ENCODE measurements around the gene ADH1B. TPM values are rescaled to one million over a fixed set of nuclear protein-coding genes. Genes with fewer than 3 reads are reported as not detected.
A peak's percentile ranks its signal among the peaks of the same experiment; 100 is the strongest.
"Not testable (repeated sequence)": the region's sequence is repeated elsewhere in the genome, so short reads cannot be mapped to it uniquely, and the experiment has no call there.

The ADH1B gene
- 100 to 1,000 TPM; 201 to 523 TPM for total RNA-seq
- long read RNA-seq, full-length matches to known transcripts: 46 of 56 reads
- long read RNA-seq, partial matches to known transcripts: 8 of 56 reads
- long read RNA-seq, other reads (novel, unspliced or antisense): 2 of 56 reads

DNA sequence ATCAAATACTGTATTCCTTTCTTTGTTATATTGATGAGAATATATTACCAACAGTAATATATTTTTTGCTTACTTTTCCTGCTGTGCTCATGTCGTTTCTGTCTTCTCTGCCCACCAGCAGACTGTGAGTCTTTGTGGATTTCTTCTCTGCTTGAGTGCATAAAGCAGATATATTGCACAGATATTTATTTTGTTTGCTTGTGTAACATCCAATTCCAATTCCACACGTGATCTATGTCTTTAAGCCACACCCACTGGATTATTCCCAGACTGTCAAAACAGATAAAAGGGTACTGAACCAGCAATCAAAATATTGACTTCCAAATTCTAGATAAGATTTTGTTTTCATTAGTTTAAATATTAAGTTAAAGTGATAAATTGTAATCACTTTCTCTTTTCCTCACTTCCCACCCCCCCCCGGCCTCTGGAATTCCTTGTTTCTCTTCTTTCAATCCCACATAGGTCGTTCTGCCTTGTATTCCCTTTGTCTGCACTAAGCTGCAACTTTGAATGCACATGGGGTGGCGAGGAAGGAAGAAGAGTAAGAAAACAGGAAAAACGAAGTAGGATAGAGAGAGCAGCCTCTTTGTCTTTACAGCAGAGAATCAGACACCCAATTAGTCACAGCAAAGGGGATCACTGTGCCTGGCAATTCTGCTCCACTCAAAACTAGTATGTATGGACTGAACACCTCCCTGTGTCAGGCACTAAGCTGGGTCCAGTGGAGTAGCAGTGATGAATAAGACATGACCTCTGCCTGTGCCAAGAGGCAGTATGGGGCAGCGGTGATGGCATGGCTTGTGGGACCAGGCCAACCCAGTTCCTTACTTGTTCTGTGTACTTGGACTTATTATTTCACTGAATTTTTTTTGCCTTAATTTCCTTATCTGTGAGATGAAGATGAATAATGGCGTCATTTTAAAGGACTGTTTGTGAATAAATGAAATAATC, at the start of gene ADH1B:
TSS of gene ADH1B (minus strand) at position 161 of the 951 bp plus-strand sequence. CDS start at position 91, 70 bp downstream.
- intact Hi-C loops (cut with DNase I): no loop called here
- peak in 1 of 2 donors; percentile 21 for ATAC-seq
- no peak for DNase-seq

DNA sequence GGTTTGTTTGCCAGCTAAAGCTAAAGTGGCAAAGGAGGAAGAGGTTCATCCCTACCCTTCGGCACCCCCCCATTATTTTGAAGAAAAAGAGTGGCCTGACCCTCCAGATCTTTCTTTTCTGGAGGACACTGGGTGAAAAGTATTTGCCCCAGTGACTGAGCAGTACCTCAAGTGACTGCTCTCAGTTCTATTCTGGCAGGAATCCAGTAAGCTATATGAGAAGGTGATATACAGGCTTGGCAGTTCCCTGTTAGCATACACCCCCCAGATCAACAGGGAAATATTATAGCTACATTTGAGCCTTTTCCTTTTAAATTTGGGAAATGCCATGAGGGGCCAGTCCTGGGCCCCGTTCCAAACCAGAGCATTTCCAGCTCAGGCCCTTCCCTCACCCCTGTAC, 46.6 kb upstream of the ADH1B start:
- ATAC-seq; intact Hi-C loops (cut with DNase I); DNase-seq: not testable (repeated sequence)

GRCh38 chr4:99366491-99366890, 45.3 kb upstream of the ADH1B start:
- ATAC-seq (no peak), DNase-seq (no peak)
- intact Hi-C loops (cut with DNase I): no loop called here

- peak; percentile 30 to 89 for ATAC-seq
- no peak for DNase-seq
Measured at GRCh38 chr4:99362768-99363167, 41.6 kb upstream of the ADH1B start.

DNA sequence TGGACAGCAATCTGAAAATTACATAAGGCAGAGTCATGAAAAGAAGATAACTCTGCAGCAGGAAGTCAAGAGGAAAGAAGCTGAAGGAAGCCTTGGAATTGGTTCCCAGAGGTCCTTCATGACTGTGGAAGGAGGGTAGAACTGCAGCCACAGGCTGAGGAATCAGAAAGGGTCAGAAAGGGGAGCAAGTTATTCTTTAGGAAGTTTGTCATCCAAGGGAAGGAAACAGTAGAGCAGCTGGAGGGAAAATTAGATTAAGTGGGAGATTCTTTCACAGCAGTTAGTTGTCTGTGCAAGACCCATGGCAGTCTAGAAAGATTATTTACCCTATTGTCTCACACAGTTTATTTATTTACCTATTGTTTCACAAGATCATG, 40.7 kb upstream of the ADH1B start:
- no peak for DNase-seq
- intact Hi-C loops (cut with DNase I): no loop called here
- peak in 1 of 2 donors; percentile 35 for ATAC-seq

More at GRCh38 chr4:99362768-99363167, 41.6 kb upstream of the ADH1B start:
- intact Hi-C loops (cut with DNase I): no loop called here

DNA sequence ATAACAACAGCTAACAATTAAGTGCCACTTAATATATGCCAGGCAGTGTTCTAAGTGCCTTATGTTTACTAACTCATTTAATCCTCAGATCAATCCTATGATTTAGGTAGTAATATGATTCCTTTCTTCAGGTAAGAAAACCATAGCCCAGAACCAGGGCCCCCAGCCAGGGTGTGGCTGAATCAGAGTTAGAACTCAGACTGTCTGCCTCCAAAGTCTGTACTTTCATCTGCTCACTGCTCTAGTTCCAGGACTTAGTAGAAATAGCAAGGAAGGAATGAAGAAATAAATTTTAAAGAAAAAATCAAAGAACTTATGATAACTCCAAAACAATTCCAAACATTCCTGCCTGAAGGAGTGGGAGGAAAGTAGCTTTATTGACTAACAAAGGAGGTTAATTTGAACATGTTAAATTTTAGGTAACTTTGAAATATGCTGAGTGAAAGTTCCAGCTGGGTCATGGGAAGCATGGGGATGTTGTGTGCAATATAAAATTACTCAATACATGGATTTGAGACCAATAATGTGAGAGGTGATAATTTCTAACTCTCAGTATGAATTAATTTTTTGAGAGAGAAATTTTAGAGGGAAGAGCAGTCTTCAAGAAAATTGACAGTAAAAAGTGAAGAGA, 40.2 kb upstream of the ADH1B start:
- intact Hi-C loops (cut with DNase I): no loop called here
- DNase-seq: no peak
- peak in 1 of 2 donors; percentile 66 for ATAC-seq

GRCh38 chr4:99359480-99360204, 38.4 kb upstream of the ADH1B start:
- DNase-seq: no peak
- ATAC-seq: no peak
- intact Hi-C loops (cut with DNase I): no loop called here

GRCh38 chr4:99357948-99358347, 36.7 kb upstream of the ADH1B start:
- no peak for DNase-seq
- ATAC-seq: no peak
- intact Hi-C loops (cut with DNase I): no loop called here

DNA sequence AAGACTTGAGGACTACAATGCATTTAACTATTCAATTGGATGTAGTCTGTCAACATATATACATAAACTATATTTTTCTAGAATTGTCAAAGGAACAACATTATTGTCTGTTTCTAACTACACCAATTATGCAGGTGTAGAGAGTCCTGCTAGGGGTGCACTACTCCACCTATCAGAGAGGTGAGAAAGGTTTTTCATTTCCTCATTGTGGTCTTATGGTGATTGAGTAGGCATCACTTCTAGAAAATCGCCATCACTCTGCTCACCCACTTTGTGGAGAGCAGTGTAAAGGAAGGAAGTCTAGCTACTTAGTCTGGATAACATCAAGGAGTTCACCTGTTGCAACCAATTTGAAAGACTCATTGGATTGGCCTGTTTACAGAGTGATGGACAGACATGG, 35.8 kb upstream of the ADH1B start:
- ATAC-seq (no peak), DNase-seq (no peak)
- intact Hi-C loops (cut with DNase I): no loop called here

DNA sequence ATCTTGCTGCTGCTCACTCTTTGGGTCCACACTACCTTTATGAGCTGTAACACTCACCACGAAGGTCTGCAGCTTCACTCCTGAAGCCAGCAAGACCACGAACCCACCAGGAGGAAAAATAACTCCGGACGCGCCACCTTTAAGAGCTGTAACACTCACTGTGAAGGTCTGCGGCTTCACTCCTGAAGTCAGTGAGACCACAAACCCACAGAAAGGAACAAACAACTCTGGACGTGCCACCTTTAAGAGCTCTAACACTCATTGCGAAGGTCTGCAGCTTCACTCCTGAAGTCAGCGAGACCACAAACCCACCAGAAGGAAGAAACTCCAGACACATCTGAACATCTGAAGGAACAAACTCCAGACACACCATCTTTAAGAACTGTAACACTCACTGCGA, 34.9 kb upstream of the ADH1B start:
- DNase-seq; intact Hi-C loops (cut with DNase I); ATAC-seq: not testable (repeated sequence)

DNA sequence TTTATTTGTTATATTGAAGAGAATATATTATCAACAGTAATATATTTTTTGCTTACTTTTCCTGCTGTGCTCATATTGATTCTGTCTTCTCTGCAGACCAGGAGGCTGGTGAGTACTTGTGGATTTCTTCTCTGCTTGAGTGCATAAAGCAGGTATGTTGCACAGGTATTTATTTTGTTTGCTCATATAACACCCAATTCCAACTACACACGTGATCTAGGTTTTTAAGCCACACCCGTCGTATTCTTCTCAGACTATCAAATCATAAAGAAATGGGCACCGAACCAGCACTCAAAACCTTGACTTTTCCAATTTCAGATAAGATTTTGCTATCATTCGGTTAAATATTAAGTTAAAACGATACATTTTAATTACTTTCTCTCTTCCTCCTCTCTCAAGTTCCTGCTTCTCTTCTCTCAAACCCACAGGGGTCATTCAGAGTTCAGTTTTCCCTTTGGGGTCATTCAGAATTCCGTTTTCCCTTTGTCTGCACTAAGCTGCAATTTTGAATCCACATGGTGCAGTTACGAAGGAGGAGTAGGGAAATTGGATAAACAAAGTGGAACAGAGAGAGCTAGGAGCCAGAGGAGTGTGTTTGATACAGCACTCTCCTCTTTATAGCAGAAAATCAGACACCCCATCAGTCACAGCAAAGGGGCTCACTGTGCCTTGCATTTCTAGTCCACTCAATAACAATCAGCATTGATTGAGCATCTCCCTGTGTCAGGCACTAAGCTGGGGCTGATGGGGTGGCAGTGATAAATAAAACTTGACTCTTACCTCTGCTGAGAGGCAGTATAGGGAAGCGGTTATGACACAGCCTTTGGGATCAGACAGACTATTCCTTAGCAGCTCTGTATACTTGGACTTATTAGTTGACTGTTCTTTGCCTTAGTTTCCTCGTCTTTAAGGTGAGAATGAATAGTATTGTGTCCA, 31.7 kb upstream of the ADH1B start, which contains the start of gene ADH1C:
TSS of gene ADH1C (minus strand) at position 145 of the 936 bp plus-strand sequence. CDS start at position 74, 71 bp downstream.
- ATAC-seq: peak in 1 of 2 donors; percentile 71
- intact Hi-C loops (cut with DNase I): no loop called here
- DNase-seq: no peak

DNA sequence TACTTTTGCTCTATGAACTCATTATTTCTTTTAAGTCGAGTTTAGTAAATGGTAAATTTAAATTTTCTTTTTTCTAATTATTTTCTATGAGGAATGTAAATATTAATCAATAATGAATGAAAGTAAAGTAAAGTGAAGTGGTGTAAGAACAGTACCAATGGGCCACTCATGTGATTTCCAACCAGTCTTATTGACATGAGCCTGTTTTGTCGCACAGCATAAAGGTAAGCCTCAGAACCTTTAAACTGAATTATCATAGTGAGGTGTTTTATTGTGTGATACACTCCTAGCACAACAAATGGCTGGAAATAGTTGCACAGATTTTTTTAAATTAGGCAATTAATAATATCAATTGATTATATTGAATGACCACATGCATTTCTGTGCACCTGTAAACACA, 30.3 kb upstream of the ADH1B start:
- ATAC-seq: no peak
- intact Hi-C loops (cut with DNase I): no loop called here
- no peak for DNase-seq

- intact Hi-C loops (cut with DNase I): no loop called here
- ATAC-seq: no peak
- no peak for DNase-seq
Measured at GRCh38 chr4:99349338-99349737, 28.1 kb upstream of the ADH1B start.

DNA sequence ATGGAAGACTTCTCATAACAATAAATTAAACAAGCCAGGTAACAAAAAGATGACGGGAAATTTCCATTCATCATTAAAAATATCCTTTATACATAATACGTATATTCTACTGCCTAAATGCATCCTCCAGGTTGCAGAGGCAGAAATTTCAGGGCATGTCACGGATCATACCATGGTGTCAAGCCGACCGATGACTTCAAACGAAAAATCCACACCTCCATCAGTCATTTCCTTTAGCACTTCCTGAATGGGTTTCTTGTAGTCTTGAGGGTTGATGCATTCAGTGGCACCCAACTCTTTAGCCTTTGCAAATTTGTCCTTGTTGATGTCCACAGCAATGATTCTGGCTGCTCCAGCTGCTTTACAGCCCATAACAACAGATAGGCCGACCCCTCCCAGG, 21.4 kb upstream of the ADH1B start:
- ATAC-seq; intact Hi-C loops (cut with DNase I); DNase-seq: not testable (repeated sequence)

DNA sequence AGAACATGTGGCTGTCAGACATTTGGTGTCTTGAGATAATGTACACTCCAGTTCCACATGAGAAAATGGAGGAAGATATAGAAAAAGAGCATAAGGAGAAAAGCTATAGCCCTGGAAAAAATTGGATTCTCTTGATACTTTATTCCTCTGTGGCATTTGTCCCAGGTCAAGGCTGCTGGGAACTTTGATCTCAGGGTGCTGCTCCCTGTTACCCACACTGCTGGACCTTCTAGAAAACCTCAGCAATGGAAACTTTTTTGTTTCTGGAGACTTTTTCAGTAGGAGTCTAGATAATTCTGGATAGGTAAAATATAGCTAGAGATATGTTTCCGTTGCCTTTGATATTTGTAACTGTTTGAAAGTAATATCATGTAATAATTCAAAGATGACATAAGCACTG, 20.2 kb upstream of the ADH1B start:
- intact Hi-C loops (cut with DNase I): no loop called here
- ATAC-seq (no peak), DNase-seq (no peak)

- intact Hi-C loops (cut with DNase I): no loop called here
- no peak for ATAC-seq
- no peak for DNase-seq
Measured at GRCh38 chr4:99339172-99339571, 18.0 kb upstream of the ADH1B start.

DNA sequence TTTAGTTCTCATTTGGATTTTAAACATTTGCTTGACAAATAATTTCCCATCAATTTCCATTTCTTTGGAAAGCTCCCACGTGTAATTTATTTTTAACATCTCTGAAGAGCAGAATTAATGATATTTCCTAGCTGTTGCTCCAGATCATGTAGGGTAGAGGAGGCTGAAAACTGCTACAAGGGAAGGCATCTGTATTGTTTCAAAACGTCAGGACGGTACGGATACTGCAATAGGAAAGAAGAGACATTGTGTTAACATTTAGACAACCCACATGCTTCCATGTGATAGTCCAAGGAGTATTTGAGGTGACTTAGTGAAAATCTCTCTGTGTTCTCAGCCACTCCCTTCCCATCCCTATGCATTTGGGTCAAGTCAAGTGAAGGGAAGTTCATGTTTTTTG, 15.4 kb upstream of the ADH1B start:
- intact Hi-C loops (cut with DNase I): no loop called here
- ATAC-seq (no peak), DNase-seq (no peak)

DNA sequence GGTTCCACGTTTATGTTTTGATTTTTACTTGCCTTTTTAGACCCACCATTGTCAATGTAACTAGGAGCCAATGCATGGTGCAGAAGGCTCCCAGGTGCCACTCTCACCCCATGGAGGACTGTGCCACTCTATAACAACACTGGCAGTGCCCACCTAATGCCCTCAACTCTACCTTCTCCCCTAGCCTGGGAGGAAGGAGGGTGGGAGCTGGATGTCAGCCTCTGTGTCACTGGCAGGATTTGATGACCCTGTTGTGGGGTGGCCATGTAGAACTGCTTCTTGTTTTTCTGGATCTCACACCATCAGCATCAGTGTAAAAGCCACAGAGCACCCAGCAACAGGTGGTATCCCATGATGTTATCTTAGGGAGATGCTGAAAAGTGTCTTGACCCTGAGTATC, 13.7 kb upstream of the ADH1B start:
- DNase-seq (no peak), ATAC-seq (no peak)
- intact Hi-C loops (cut with DNase I): no loop called here

Data from left cardiac atrium (tissue), 4 donors.